Osteoblast (primary cell): Measurements from ENCODE around the gene SLC15A3. TPM values are rescaled to one million over a fixed set of nuclear protein-coding genes. Genes with fewer than 3 reads are reported as not detected.
A peak's percentile ranks its signal among the peaks of the same experiment; 100 is the strongest.

Experiments used
- DNase-seq: peaks from one replicate; pipeline ENCODE4 v3.0.0; 2011; ENCODE audit warnings: low spot score, mixed read lengths; ENCODE audit not compliant: insufficient read length; ENCODE audit errors: missing footprints
- H2AFZ ChIP-seq: 2 replicates; pipeline ENCODE4 v1.6.0; 2011; ENCODE audit warnings: mild to moderate bottlenecking, low read length
- H3K27ac ChIP-seq: 2 replicates; pipeline ENCODE4 v1.5.1; 2011; ENCODE audit warnings: mild to moderate bottlenecking, low read depth, low read length, moderate library complexity
- H3K27me3 ChIP-seq: 2 replicates; pipeline ENCODE4 v1.6.0; 2012; ENCODE audit warnings: mild to moderate bottlenecking, control low read depth, inconsistent platforms, low read length, moderate library complexity; ENCODE audit not compliant: insufficient read depth
- H3K36me3 ChIP-seq: 2 replicates; pipeline ENCODE4 v1.5.1; 2011; ENCODE audit warnings: mild to moderate bottlenecking, low read length, control low read depth, moderate library complexity; ENCODE audit not compliant: insufficient read depth
- H3K4me1 ChIP-seq: 2 replicates; pipeline ENCODE4 v1.5.1; 2011; ENCODE audit warnings: mild to moderate bottlenecking, low read length, control low read depth, moderate library complexity; ENCODE audit not compliant: insufficient read depth
- H3K4me2 ChIP-seq: 2 replicates; pipeline ENCODE4 v1.6.0; 2011; ENCODE audit warnings: mild to moderate bottlenecking, low read length; ENCODE audit not compliant: insufficient read depth
- H3K4me3 ChIP-seq: fragments of 200-600 bp; sonication (generic); 3 replicates; pipeline ENCODE4 v1.5.1; 2012; ENCODE audit warnings: mild to moderate bottlenecking, low read length, inconsistent platforms; ENCODE audit not compliant: insufficient read depth
- H3K79me2 ChIP-seq: 2 replicates; pipeline ENCODE4 v1.6.0; 2012; ENCODE audit warnings: mild to moderate bottlenecking, low read length, control low read depth, inconsistent platforms; ENCODE audit not compliant: insufficient read depth
- H3K9me3 ChIP-seq: 2 replicates; pipeline ENCODE4 v1.5.1; 2011; ENCODE audit warnings: low read depth, low read length, control low read depth
- H4K20me1 ChIP-seq: 2 replicates; pipeline ENCODE4 v1.6.0; 2012; ENCODE audit warnings: mild to moderate bottlenecking, low read length, control low read depth; ENCODE audit not compliant: insufficient read depth
- CTCF ChIP-seq: IDR thresholded peaks from 2 replicates; pipeline ENCODE4 v1.5.1; 2011; ENCODE audit warnings: mild to moderate bottlenecking, low read depth, low read length, moderate library complexity; ENCODE audit errors: extremely low read depth
- total RNA-seq: library from RNA; depleted of rRNA; stranded (reverse); fragments of >200 nt; gene quantifications from 2 replicates; pipeline ENCODE4 v1.2.3, GENCODE V29; 2012

Gene SLC15A3
- total RNA-seq, 1 donor: 10.9 TPM

GRCh38 chr11:60935676-60936442 lies 16.1 kb downstream of the SLC15A3 start:
- H3K27me3 ChIP-seq: no peaks in the 10 kb centered on the region
- no peak overlapping the region for H3K27ac ChIP-seq
- H3K9me3 ChIP-seq: no peaks in the 10 kb centered on the region
- TF ChIP-seq CTCF: no peak
- no peak overlapping the region for H3K4me3 ChIP-seq
- DNase-seq: peak; percentile 76
- no peaks in the 10 kb centered on the region for H3K79me2 ChIP-seq
- peaks cover 5% of the 10 kb centered on the region for H3K36me3 ChIP-seq
- no peaks in the 10 kb centered on the region for H3K4me1 ChIP-seq
- H2AFZ ChIP-seq: no peak overlapping the region
- no peak overlapping the region for H3K4me2 ChIP-seq
- no peaks in the 10 kb centered on the region for H4K20me1 ChIP-seq

GRCh38 chr11:60934790-60935605 lies 17.0 kb downstream of the SLC15A3 start:
- no peaks in the 10 kb centered on the region for H3K4me1 ChIP-seq
- TF ChIP-seq CTCF: no peak
- no peak overlapping the region for H3K27ac ChIP-seq
- H3K36me3 ChIP-seq: peaks cover 5% of the 10 kb centered on the region
- no peak overlapping the region for H3K4me3 ChIP-seq
- H3K79me2 ChIP-seq: no peaks in the 10 kb centered on the region
- no peaks in the 10 kb centered on the region for H4K20me1 ChIP-seq
- no peaks in the 10 kb centered on the region for H3K27me3 ChIP-seq
- DNase-seq: peak; percentile 83
- no peak overlapping the region for H2AFZ ChIP-seq
- no peaks in the 10 kb centered on the region for H3K9me3 ChIP-seq
- no peak overlapping the region for H3K4me2 ChIP-seq

GRCh38 chr11:60934124-60934789 lies 17.7 kb downstream of the SLC15A3 start:
- H3K27me3 ChIP-seq: no peaks in the 10 kb centered on the region
- no peak overlapping the region for H3K4me2 ChIP-seq
- H3K36me3 ChIP-seq: peaks cover 5% of the 10 kb centered on the region
- H3K4me1 ChIP-seq: no peaks in the 10 kb centered on the region
- DNase-seq: peak; percentile 72
- H2AFZ ChIP-seq: no peak overlapping the region
- H3K4me3 ChIP-seq: no peak overlapping the region
- no peaks in the 10 kb centered on the region for H3K9me3 ChIP-seq
- no peaks in the 10 kb centered on the region for H3K79me2 ChIP-seq
- H4K20me1 ChIP-seq: no peaks in the 10 kb centered on the region
- H3K27ac ChIP-seq: no peak overlapping the region
- no peak for TF ChIP-seq CTCF
